Central memory CD8-positive, alpha-beta T cell (primary cell): ENCODE data around the gene CD33.

Source experiments
- ATAC-seq: fragments of 150-1000 bp; cut with Tn5 transposase; replicated peaks from 2 replicates; pipeline ENCODE4 v1.10.0; 2022; ENCODE audit warnings: mild to moderate bottlenecking, moderate FRiP score, moderate number of reproducible peaks; ENCODE audit not compliant: poor library complexity, severe bottlenecking; ENCODE audit errors: extremely low read depth
- DNase-seq, 2 donors: peaks; one replicate each; pipeline ENCODE4 v3.0.0; 2021; ENCODE audit warnings: low spot score in 2 of 2
- H3K27ac Mint-ChIP-seq: one replicate; pipeline ENCODE4 v1.8.0; 2022; ENCODE audit warnings: low read depth, mild to moderate bottlenecking, moderate library complexity, mixed read lengths
- H3K27me3 Mint-ChIP-seq: one replicate; pipeline ENCODE4 v1.8.0; 2022; ENCODE audit warnings: mixed read lengths
- H3K36me3 Mint-ChIP-seq: one replicate; pipeline ENCODE4 v1.8.0; 2022; ENCODE audit warnings: mild to moderate bottlenecking, moderate library complexity, mixed read lengths; ENCODE audit not compliant: insufficient read depth
- H3K4me1 Mint-ChIP-seq: one replicate; pipeline ENCODE4 v1.8.0; 2022; ENCODE audit warnings: mixed read lengths
- H3K4me3 Mint-ChIP-seq: one replicate; pipeline ENCODE4 v1.8.0; 2022; ENCODE audit warnings: mild to moderate bottlenecking, moderate library complexity, mixed read lengths
- H3K9me3 Mint-ChIP-seq: one replicate; pipeline ENCODE4 v1.8.0; 2022; ENCODE audit warnings: mixed read lengths

Gene CD33

GRCh38 chr19:51282335-51282734 lies 57.5 kb downstream of the CD33 start:
- peaks cover 51% of the 10 kb centered on the region for H3K27me3 Mint-ChIP-seq
- no peaks in the 10 kb centered on the region for H3K4me1 Mint-ChIP-seq
- DNase-seq: no peak
- no peaks in the 10 kb centered on the region for H3K9me3 Mint-ChIP-seq
- no peak overlapping the region for H3K4me3 Mint-ChIP-seq
- H3K36me3 Mint-ChIP-seq: peaks cover 2% of the 10 kb centered on the region
- H3K27ac Mint-ChIP-seq: no peak overlapping the region
- ATAC-seq: no peak

- no peaks in the 10 kb centered on the region for H3K9me3 Mint-ChIP-seq
- H3K4me1 Mint-ChIP-seq: no peaks in the 10 kb centered on the region
- H3K4me3 Mint-ChIP-seq: no peak overlapping the region
- DNase-seq (no peak), ATAC-seq (no peak)
- no peaks in the 10 kb centered on the region for H3K36me3 Mint-ChIP-seq
- no peak overlapping the region for H3K27ac Mint-ChIP-seq
- peaks cover 24% of the 10 kb centered on the region for H3K27me3 Mint-ChIP-seq
Measured at GRCh38 chr19:51285682-51286081, 60.8 kb downstream of the CD33 start.
